AG10803 (cell line): ENCODE measurements around the gene GFPT1.

Experiments used
- DNase-seq: peaks from one replicate; pipeline ENCODE4 v3.0.0; 2010; ENCODE audit warnings: low read depth
- H3K4me3 ChIP-seq: 2 replicates; pipeline ENCODE4 v1.5.1; 2011; ENCODE audit warnings: mild to moderate bottlenecking, low read length, control low read depth
- CTCF ChIP-seq: conservative IDR thresholded peaks from 2 replicates; pipeline ENCODE4 v1.5.1; 2011; ENCODE audit warnings: mild to moderate bottlenecking, low read length, control low read depth, inconsistent platforms

GFPT1 gene

GRCh38 chr2:69330781-69331180 is 56.2 kb downstream of the GFPT1 start:
- H3K4me3 ChIP-seq: no peak overlapping the region
- TF ChIP-seq CTCF: no peak
- DNase-seq: no peak

DNA sequence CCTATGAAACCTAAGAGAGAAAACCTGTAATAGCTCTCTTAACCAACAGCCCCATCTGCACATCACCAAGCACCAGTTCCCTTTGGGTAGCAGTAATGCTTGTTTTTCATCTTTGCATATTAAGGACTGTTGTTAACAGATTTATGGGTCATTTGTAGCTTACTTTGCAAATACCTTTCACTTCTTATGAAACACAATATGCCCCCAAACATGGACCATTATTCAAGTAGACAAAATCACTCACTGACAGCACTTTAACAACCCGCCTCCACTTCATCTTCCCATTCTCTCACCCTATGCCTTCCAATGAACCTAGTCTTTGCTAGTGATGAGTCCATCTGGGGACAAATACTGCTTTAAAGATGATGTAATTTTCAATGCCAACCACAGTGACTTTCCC is 64.4 kb downstream of the GFPT1 start:
- DNase-seq: no peak
- H3K4me3 ChIP-seq: no peak overlapping the region
- no peak for TF ChIP-seq CTCF

DNA sequence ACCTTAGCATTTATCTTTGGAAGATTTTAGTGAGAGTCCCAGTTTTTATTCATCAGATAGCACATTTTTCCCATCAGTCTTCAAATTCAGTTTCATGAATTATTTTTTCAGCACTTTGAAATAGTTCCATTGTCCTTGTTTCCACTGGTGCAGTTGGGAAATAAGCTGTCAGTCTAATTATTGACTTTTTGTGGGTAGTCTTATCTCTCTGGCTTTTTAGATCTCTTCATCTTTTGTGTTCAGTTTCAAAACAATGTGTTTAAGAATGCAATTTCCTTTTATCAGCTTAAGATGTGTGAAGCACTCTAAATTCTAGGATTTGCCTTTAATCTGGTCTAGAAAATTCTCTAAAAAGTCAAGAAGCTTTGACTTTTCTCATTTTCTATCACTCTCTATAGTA is 70.5 kb downstream of the GFPT1 start:
- no peak for TF ChIP-seq CTCF
- no peak for DNase-seq
- H3K4me3 ChIP-seq: no peak overlapping the region

- no peak for DNase-seq
- H3K4me3 ChIP-seq: no peak overlapping the region
- no peak for TF ChIP-seq CTCF
Measured at GRCh38 chr2:69315160-69315761, 71.8 kb downstream of the GFPT1 start.

GRCh38 chr2:69311024-69311416 is 76.0 kb downstream of the GFPT1 start:
- TF ChIP-seq CTCF: no peak
- H3K4me3 ChIP-seq: no peak overlapping the region
- DNase-seq: peak; percentile 60

- TF ChIP-seq CTCF: no peak
- no peak for DNase-seq
- H3K4me3 ChIP-seq: no peak overlapping the region
Measured at GRCh38 chr2:69310111-69311023, 76.7 kb downstream of the GFPT1 start.
